Activated naive CD4-positive, alpha-beta T cell treated with Interleukin-2 at 50 U/mL for 16 hours (primary cell): ENCODE data around the gene ENTHD1.
A peak's percentile ranks its signal among the peaks of the same experiment; 100 is the strongest.
"Not testable (repeated sequence)": the region's sequence is repeated elsewhere in the genome, so short reads cannot be mapped to it uniquely, and the experiment has no call there.

Source experiments
- DNase-seq: peaks from one replicate; pipeline ENCODE4 v3.0.0-alpha.2; 2020

Gene ENTHD1

GRCh38 chr22:39776295-39777009 lies 117.1 kb downstream of the ENTHD1 start:
- DNase-seq = no peak

DNA sequence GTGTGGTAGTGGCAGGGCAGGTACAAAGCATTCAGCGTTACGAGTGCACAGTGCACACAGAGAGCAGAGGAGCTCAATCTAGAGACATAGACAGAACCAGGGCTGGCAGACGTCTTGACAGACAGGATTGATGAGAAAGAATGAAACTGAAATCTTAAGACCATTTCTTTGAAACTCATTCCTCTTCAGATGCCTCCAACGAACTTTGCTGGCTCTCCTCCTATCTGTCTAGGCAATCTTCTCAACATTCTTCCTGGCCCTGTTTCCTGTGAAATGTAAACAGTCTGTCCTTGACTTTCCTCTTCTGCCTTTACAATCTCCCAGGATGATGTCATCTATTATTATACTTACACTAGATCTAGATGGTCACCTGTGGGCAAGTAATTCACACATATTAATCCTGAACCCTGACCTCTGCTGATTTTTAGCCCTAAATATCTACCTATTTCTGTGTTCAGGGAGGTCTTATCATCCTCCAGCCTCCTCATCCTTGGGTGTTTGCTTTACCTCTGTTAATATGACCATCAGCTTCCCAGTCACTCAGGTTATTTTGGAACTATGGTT lies 119.5 kb downstream of the ENTHD1 start:
- peak; percentile 22 for DNase-seq

GRCh38 chr22:39773503-39773902 lies 120.1 kb downstream of the ENTHD1 start:
- DNase-seq = no peak

DNA sequence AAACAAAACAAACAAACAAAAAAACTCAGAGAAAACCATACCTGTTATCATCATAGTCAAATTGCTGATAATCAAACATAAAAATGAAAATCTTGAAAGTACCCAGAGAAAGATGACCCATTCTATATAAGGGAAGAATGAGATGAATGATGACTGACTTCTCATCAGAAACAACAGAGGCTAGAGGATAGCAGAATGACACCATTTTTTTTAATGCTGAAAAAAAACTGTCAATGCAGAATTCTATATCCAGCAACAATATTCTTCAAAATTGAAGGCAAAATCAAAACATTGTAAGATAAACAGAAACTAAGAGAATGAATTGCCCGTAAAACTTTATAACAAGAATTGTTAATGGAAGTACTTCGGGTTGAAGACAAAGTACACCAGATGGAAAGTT lies 122.1 kb downstream of the ENTHD1 start:
- no peak for DNase-seq

GRCh38 chr22:39765661-39766060 lies 127.9 kb downstream of the ENTHD1 start:
- DNase-seq = no peak

- no peak for DNase-seq
Observed at GRCh38 chr22:39765046-39765445, 128.5 kb downstream of the ENTHD1 start.

DNA sequence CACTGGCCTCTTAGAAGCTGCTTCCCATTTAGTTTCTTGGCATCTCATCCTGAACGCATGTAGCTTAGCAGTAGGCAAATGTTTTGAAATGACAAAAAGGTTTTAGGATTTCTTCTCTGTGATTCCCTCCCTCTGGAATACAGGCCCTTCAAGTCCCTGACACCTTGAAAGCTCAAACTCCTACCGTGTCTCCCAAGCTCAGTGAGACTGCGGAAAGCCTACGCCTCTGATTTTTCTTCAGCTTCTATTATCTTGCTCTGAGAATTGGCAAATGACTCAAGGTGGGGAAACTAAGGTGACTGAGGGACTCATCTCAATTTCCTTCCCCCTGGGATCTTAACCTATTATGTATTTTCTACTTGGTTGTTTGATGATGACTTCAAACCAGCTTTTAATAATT lies 130.3 kb downstream of the ENTHD1 start:
- DNase-seq = no peak

DNA sequence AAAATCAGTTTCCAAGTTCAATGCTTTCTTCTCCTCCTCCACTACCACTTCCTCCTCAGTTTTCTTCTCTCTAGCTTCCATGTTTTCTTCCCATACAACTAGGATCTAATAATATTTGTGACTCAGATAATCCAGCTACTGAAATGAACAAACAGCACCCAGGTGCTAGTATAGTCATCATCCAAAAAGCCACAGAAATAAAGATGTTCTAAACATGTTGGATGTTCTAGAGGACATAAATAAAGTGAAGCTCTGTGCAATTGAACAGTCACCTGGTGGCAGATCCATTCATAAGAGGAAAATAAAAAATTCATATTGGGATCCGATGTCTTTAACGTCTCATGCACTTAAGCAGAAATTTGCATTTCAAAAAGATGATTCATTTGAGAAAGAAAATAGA lies 142.8 kb downstream of the ENTHD1 start:
- no peak for DNase-seq

DNA sequence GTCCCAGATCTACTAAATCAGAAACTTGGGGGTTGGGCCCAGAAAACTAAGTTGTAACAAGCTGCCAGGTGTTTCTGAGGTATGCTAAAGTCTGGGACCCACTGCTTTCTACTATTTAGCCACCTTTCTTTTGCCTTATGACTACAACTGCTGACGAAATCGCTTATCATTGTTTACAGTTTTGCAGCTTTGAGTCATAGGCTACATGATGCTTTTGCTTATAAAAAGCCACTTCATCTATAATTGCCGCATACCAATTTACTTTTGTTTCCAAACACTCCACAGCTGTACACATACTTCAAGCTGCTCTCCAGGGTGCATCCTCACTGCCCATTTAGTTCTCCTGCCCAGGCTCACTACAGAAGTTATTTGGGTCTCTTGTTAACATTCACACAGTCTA lies 144.7 kb downstream of the ENTHD1 start:
- no peak for DNase-seq

DNA sequence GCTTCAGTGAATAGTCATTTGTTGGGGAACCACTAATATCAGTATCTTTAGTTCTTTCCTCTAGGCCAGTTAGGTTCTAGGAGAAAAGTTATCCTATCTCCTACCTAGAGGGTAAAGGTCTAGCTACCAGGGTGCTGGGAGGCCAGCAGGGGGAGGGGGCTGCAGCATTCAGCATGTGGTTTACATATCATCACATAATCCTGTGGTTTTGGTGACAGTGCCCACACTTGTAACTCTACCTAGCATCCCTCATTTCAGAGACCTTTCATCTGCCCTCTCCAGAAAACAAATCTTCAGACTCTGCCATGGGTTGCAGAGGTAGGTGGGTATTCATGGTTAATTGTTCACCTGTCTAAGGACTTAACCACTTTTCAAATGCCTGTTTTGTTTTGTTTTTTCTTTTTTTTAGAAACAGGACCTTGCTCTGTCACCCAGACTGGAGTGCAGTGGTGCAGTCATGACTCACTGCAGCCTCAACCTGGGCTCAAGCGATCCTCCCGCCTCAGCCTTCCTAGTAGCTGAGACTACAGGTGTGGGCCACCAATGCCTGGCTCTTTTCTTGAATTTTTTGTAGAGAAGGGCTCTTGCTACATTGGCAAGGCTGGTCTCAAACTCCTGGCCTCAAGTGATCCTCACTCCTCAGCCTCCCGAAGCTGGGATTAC lies 146.8 kb downstream of the ENTHD1 start:
- DNase-seq = peak; percentile 16

- DNase-seq = no peak
Observed at GRCh38 chr22:39745789-39746188, 147.8 kb downstream of the ENTHD1 start.

DNA sequence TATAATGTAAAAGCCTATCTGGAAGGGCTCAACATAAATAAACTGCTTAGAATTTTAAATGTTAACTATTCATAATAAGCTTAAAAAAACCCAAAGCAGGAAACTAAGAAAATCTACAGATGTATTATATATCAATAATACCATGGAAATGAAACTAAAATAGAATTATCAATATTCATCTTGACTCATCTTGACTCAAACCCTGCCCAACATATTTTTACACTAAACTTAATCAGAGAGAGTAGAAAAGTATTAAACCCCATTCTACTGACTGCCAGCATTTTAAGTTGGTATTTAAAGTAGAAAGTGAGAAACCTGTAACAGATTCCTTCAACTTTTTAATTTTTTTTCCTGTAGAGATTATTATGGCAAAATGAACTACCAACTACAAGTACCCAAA lies 149.2 kb downstream of the ENTHD1 start:
- no peak for DNase-seq

DNA sequence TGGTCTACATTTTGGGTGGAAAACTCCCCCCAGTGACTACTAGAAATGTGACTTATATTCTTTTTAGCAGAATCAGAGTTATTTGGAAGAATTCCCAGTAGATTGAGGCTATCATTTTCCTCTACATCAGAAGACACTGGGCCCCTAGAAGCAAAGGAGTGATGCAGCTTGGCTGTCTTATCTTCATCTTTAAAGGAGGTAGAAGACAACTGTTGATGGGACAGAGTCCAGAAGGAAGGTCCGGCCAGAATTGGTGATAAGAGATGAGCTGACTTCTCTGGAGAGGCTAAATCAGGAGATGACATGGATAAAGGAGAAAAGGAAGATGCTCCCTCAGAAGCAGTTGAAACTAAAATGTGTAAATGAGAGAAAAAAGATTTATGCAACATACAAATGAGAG lies 149.6 kb downstream of the ENTHD1 start:
- DNase-seq = no peak

- no peak for DNase-seq
Observed at GRCh38 chr22:39739338-39740027, 154.1 kb downstream of the ENTHD1 start.

DNA sequence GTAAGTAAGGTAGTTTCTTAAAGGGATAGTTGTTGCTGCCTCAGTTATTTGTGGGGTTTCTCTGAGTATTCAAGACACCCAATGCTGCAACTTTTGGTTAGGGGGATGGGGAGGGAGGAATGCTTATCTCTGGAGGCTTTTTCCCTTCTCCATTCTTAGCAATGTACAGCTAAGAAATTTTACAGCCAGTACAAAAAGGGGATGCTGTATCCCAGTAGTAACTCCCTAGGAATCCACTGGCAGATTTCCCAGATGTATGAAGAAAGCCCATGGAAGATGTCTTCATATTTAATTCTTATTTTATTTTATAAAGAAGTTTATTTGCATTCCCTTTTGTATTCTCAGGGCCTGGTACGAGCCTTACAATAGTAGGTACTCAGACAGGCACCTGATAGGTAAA lies 154.8 kb downstream of the ENTHD1 start:
- DNase-seq = no peak

DNA sequence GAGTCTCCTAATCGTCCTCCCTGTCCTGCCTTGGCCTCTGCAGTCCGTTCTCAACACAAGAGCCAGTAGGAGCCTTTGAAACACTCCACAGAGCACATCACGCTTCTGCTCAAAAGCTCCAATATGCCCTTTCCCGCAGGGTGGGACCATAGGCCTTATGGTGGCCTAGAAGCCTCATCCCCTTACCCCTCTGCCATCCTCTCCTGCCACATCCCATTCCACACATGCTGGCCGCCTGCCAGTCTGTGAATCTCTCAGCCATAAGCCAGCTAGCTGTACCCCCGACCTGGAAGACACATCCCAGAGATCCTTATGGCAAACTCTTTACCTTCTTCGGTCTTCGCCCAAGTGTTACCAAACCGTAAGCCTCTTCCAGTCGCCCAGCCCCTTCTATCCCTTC lies 157.8 kb downstream of the ENTHD1 start:
- no peak for DNase-seq

GRCh38 chr22:39734866-39735265 lies 158.7 kb downstream of the ENTHD1 start:
- no peak for DNase-seq

GRCh38 chr22:39734046-39734445 lies 159.5 kb downstream of the ENTHD1 start:
- DNase-seq = not testable (repeated sequence)

DNA sequence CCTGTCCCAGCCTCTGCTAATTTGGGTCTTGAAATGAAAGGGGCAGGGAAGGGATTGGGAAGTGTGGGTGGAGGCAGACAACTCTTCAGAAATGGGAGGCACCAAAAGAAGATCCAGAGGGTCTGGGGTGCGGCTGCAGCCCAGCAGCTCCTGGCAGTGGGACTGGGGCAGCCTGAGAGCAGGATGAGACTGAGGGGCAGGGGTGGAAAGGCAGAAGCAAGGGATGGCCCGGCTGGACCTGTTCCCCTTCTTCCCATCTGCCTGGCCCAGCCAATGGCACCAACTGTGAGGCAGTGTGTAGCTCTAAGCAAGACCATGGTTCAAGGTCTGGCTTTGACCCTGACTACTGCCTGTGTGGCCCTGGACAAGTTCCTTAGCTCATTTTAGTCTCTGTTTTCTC lies 160.4 kb downstream of the ENTHD1 start:
- no peak for DNase-seq

- DNase-seq = no peak
Observed at GRCh38 chr22:39732625-39733024, 160.9 kb downstream of the ENTHD1 start.

DNA sequence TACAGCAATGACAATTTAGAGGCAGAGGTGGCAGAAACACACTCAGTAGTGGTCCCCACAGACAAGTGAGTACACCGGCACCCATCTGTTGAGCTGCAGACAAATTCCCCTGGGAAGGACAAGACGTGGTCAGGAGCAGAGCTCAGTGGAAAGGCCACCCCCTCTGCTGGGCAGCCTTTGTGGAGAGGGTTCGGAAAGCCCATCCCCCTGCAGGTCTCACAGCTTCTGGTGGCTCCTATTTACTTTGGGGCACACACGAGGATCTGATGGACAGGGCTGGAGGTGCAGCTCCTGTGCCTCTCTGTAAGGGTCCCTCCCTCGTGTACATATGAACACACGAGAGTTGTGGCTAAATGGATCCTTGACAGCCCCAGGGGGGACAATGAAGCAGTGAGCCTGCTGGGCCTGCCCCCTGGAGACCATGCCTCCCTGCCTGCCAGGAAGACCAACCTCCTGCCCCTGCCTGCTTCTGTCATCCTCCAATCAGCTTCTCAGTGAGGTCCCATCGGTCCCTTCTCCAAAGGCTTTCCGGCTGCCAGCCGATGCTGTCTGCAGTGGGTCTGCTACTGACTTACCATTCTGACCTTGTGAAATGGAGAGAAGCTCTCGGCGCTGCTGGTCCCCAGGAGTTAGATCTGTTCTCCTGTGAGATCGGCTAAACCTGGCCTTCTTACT lies 161.5 kb downstream of the ENTHD1 start:
- DNase-seq = no peak

DNA sequence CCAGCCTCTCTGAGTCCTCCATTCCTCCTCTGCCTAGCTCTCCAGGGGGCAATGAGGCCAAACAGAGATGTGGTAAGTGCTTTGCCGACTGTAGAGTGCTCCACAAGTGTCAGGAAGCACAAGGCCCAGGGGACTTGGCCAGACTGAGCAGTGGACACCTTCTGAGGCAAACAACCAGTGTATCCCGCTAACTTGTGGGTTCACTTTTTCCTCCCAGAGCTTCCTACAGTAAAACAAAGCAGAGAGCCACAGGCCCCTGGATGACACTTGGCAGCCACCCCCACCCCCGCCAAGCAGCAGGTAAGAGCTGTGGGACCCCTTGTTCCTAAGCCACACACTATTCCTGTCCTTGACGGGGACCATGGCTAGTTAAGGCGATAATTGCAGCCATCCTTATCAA lies 162.1 kb downstream of the ENTHD1 start:
- no peak for DNase-seq
